Smooth muscle cell (in vitro differentiated cells): ENCODE measurements around the gene CDAN1. TPM values are rescaled to one million over a fixed set of nuclear protein-coding genes. Genes with fewer than 3 reads are reported as not detected.

Experiments used
- DNase-seq: peaks from one replicate; lab custom pipeline; 2025; ENCODE audit not compliant: unreplicated experiment; lab: John Stamatoyannopoulos, UW
- H2AFZ ChIP-seq: fragments of 200-600 bp; sonication (generic); 2 replicates; pipeline ENCODE4 v1.6.0; 2016; ENCODE audit warnings: antibody characterized with exemption, low read depth, mild to moderate bottlenecking
- H3F3A ChIP-seq: fragments of 200-600 bp; sonication (generic); 2 replicates; pipeline ENCODE4 v1.6.0; 2017; ENCODE audit warnings: antibody characterized with exemption, low read depth
- H3K27ac ChIP-seq: fragments of 200-600 bp; sonication (generic); 2 replicates; pipeline ENCODE4 v1.5.1; 2016; ENCODE audit warnings: low read depth, mild to moderate bottlenecking
- H3K27me3 ChIP-seq: fragments of 200-600 bp; sonication (generic); 2 replicates; pipeline ENCODE4 v1.6.1; 2016; ENCODE audit warnings: low read depth, mild to moderate bottlenecking
- H3K36me3 ChIP-seq: fragments of 200-600 bp; sonication (generic); 2 replicates; pipeline ENCODE4 v1.5.1; 2016; ENCODE audit warnings: low read depth
- H3K4me1 ChIP-seq: fragments of 200-600 bp; sonication (generic); 2 replicates; pipeline ENCODE4 v1.5.1; 2016; ENCODE audit warnings: low read depth
- H3K4me2 ChIP-seq: fragments of 200-600 bp; sonication (generic); 2 replicates; pipeline ENCODE4 v1.6.0; 2016; ENCODE audit warnings: mild to moderate bottlenecking
- H3K4me3 ChIP-seq: fragments of 200-600 bp; sonication (generic); 2 replicates; pipeline ENCODE4 v1.5.1; 2016; ENCODE audit warnings: mild to moderate bottlenecking
- H3K79me2 ChIP-seq: fragments of 200-600 bp; sonication (generic); 2 replicates; pipeline ENCODE4 v1.6.0; 2016; ENCODE audit warnings: low read depth, mild to moderate bottlenecking
- H3K9ac ChIP-seq: fragments of 200-600 bp; sonication (generic); 2 replicates; pipeline ENCODE4 v1.6.0; 2016; ENCODE audit warnings: low read depth
- H3K9me3 ChIP-seq: fragments of 200-600 bp; sonication (generic); replicated peaks from 2 replicates; pipeline ENCODE4 v1.5.1; 2016; ENCODE audit warnings: low read depth
- H4K20me1 ChIP-seq: fragments of 200-600 bp; sonication (generic); 2 replicates; pipeline ENCODE4 v1.6.0; 2016; ENCODE audit warnings: low read depth
- CTCF ChIP-seq: fragments of 200-600 bp; sonication (generic); IDR thresholded peaks from 2 replicates; pipeline ENCODE4 v1.5.1; 2017; ENCODE audit warnings: borderline replicate concordance, mild to moderate bottlenecking, antibody characterized with exemption; ENCODE audit not compliant: insufficient read depth, poor library complexity, severe bottlenecking
- WGBS: methylation state at CpG from one replicate; pipeline ENCODE4 v1.1.7; 2016; ENCODE audit warnings: low lambda C conversion rate; 5-methylcytosine and 5-hydroxymethylcytosine counted together
- polyA plus RNA-seq: library from polyadenylated mRNA; unstranded; fragments of >200 nt; fragmentation: Nextera tagmentation; extraction: Ambion mirVana; gene quantifications from 2 replicates; pipeline ENCODE4 v1.2.1, GENCODE V29; 2016
- total RNA-seq: library from RNA; depleted of rRNA; stranded (reverse); fragments of >200 nt; gene quantifications from 2 replicates; pipeline ENCODE4 v1.2.3, GENCODE V29; 2014

Gene CDAN1
- total and polyA plus RNA-seq, 2 experiments from 2014 or later, result 6.1 to 6.9 TPM

- Histone ChIP-seq H3K79me2 (no peaks in the 10 kb centered on the region), H3K27ac (no peak overlapping the region), H3K9me3 (no peaks in the 10 kb centered on the region), H3K9ac (no peak overlapping the region), H3K4me1 (no peaks in the 10 kb centered on the region), H3K36me3 (peaks cover 3% of the 10 kb centered on the region), H3K4me3 (no peak overlapping the region), H3F3A (no peaks in the 10 kb centered on the region), H4K20me1 (no peaks in the 10 kb centered on the region), H3K4me2 (no peak overlapping the region), H2AFZ (no peak overlapping the region), H3K27me3 (no peaks in the 10 kb centered on the region)
- no peak for TF ChIP-seq CTCF
- no peak for DNase-seq
- 96% methylated on average over 5 of the region's 5 CpGs for WGBS
These were observed 20.8 kb downstream of the CDAN1 start for GRCh38 chr15:42716125-42716524.

GRCh38 chr15:42712584-42712983, 24.3 kb downstream of the CDAN1 start:
- Histone ChIP-seq H3K27ac (no peak overlapping the region), H3K9me3 (no peaks in the 10 kb centered on the region), H3K9ac (no peak overlapping the region), H3F3A (no peaks in the 10 kb centered on the region), H4K20me1 (no peaks in the 10 kb centered on the region), H3K4me1 (no peaks in the 10 kb centered on the region), H3K4me3 (no peak overlapping the region), H3K79me2 (no peaks in the 10 kb centered on the region), H2AFZ (no peak overlapping the region), H3K4me2 (no peak overlapping the region), H3K27me3 (no peaks in the 10 kb centered on the region), H3K36me3 (no peaks in the 10 kb centered on the region)
- no peak for DNase-seq
- WGBS, result 94% methylated on average over 4 of the region's 4 CpGs
- no peak for TF ChIP-seq CTCF

DNA sequence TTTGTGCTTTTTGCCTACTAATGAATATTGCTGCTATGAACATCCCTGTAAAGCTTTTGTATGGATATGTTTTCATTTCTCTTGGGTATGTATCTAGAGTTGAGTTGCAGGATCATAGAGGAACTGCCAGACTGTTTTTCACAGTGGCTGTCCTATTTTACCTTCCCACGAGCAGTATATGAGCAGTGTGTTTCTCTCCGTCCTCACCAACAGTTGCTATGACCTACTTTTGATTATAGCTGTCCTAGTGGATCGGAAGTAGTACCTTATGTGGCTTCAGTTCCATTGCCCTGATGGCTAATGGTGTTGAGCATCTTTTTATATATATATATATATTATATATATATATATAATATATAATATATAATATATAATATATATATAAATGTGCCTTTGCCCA, 25.2 kb downstream of the CDAN1 start:
- Histone ChIP-seq H3K9ac (no peak overlapping the region), H3F3A (no peaks in the 10 kb centered on the region), H3K4me1 (no peaks in the 10 kb centered on the region), H3K9me3 (no peaks in the 10 kb centered on the region), H3K4me3 (no peak overlapping the region), H3K27me3 (no peaks in the 10 kb centered on the region), H3K36me3 (no peaks in the 10 kb centered on the region), H4K20me1 (no peaks in the 10 kb centered on the region), H3K4me2 (no peak overlapping the region), H2AFZ (no peak overlapping the region), H3K79me2 (no peaks in the 10 kb centered on the region), H3K27ac (no peak overlapping the region)
- DNase-seq, result no peak
- TF ChIP-seq CTCF, result no peak
- 96% methylated on average over 3 of the region's 3 CpGs for WGBS

DNA sequence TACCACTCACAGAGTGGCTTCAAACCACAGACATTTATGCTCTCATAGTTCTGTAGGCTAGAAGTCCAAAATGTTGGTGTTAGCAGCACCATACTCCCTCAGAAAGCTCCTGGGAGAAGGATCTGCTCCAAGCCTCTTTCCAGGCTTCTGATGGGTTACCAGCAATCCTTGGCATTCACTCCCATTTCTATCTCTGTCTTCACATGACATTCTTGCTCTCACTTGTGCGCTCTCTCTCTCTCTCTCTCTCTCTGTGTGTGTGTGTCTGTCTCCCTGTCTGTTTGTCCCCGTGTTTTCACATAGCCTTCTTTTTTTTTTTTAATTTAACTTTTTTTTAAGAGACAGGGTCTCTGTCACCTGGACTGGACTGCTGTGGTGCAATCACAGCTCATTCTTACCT, 26.3 kb downstream of the CDAN1 start:
- DNase-seq, result no peak
- no peaks in the 10 kb centered on the region for H3K4me1 ChIP-seq
- no peak for TF ChIP-seq CTCF
- H3K27me3 ChIP-seq, result no peaks in the 10 kb centered on the region
- H3F3A ChIP-seq, result no peaks in the 10 kb centered on the region
- no peak overlapping the region for H2AFZ ChIP-seq
- no peaks in the 10 kb centered on the region for H4K20me1 ChIP-seq
- H3K36me3 ChIP-seq, result no peaks in the 10 kb centered on the region
- no peak overlapping the region for H3K9ac ChIP-seq
- no peaks in the 10 kb centered on the region for H3K79me2 ChIP-seq
- WGBS, result 97% methylated on average over 2 of the region's 2 CpGs
- H3K27ac ChIP-seq, result no peak overlapping the region
- no peak overlapping the region for H3K4me2 ChIP-seq
- no peaks in the 10 kb centered on the region for H3K9me3 ChIP-seq
- H3K4me3 ChIP-seq, result no peak overlapping the region
